HEK293T (cell line): Measurements from ENCODE around the gene ZFPM1.

Source experiments
- CTCF ChIA-PET: fragments of 350-600 bp; formaldehyde crosslinking; extraction: SDS; loops from one replicate; lab custom pipeline; 2021; ENCODE audit warnings: antibody characterized with exemption, inconsistent platforms; lab: Yijun Ruan, JAX
- POLR2A ChIA-PET: fragments of 350-600 bp; formaldehyde crosslinking; extraction: SDS; loops from one replicate; lab custom pipeline; 2020; ENCODE audit warnings: antibody characterized with exemption, inconsistent platforms; lab: Yijun Ruan, JAX
- DNase-seq: peaks from one replicate; pipeline ENCODE4 v3.0.0; 2012; ENCODE audit warnings: mixed read lengths; ENCODE audit errors: extremely low spot score
- ARNT ChIP-seq: fragments of 450-650 bp; IDR thresholded peaks from 2 replicates; pipeline ENCODE4 v1.6.1; 2017; ENCODE audit warnings: mild to moderate bottlenecking
- BHLHE40 ChIP-seq: fragments of 450-650 bp; IDR thresholded peaks from 2 replicates; pipeline ENCODE4 v1.6.1; 2016; ENCODE audit warnings: mild to moderate bottlenecking, moderate library complexity, borderline replicate concordance
- CTBP1 ChIP-seq: fragments of 450-650 bp; IDR thresholded peaks from 2 replicates; pipeline ENCODE4 v1.6.1; 2016; ENCODE audit warnings: borderline replicate concordance
- ELF4 ChIP-seq: fragments of 450-650 bp; IDR thresholded peaks from 2 replicates; pipeline ENCODE4 v1.6.1; 2017; ENCODE audit warnings: antibody characterized with exemption
- FOXA1 ChIP-seq: fragments of 450-650 bp; IDR thresholded peaks from 2 replicates; pipeline ENCODE4 v1.6.1; 2016; ENCODE audit warnings: mild to moderate bottlenecking
- FOXK2 ChIP-seq: fragments of 450-650 bp; IDR thresholded peaks from 2 replicates; pipeline ENCODE4 v1.6.1; 2016; ENCODE audit warnings: mild to moderate bottlenecking
- FOXM1 ChIP-seq: fragments of 450-650 bp; IDR thresholded peaks from 2 replicates; pipeline ENCODE4 v1.6.1; 2017; ENCODE audit warnings: mild to moderate bottlenecking, borderline replicate concordance
- HDGF ChIP-seq: fragments of 450-650 bp; IDR thresholded peaks from 2 replicates; pipeline ENCODE4 v1.6.1; 2017; ENCODE audit warnings: antibody characterized with exemption, borderline replicate concordance
- L3MBTL2 ChIP-seq: fragments of 450-650 bp; conservative IDR thresholded peaks from 2 replicates; pipeline ENCODE4 v1.6.1; 2016; ENCODE audit warnings: mild to moderate bottlenecking
- LEF1 ChIP-seq: fragments of 450-650 bp; IDR thresholded peaks from 2 replicates; pipeline ENCODE4 v1.6.1; 2017; ENCODE audit warnings: mild to moderate bottlenecking, borderline replicate concordance
- NFRKB ChIP-seq: fragments of 450-650 bp; IDR thresholded peaks from 2 replicates; pipeline ENCODE4 v1.6.1; 2016; ENCODE audit warnings: mild to moderate bottlenecking, moderate library complexity
- SP1 ChIP-seq: fragments of 450-650 bp; IDR thresholded peaks from 2 replicates; pipeline ENCODE4 v1.6.1; 2017
- SUZ12 ChIP-seq: fragments of 450-650 bp; IDR thresholded peaks from 2 replicates; pipeline ENCODE4 v1.6.1; 2016; ENCODE audit warnings: mild to moderate bottlenecking
- TARDBP ChIP-seq: fragments of 450-650 bp; IDR thresholded peaks from 2 replicates; pipeline ENCODE4 v1.6.1; 2016
- ZNF384 ChIP-seq: fragments of 450-650 bp; IDR thresholded peaks from 2 replicates; pipeline ENCODE4 v1.6.1; 2016
- TF ChIP-seq, protein P1 (sequence below): fragments of 450-650 bp; IDR thresholded peaks from 2 replicates; pipeline ENCODE4 v1.6.1; 2016

Gene ZFPM1

DNA sequence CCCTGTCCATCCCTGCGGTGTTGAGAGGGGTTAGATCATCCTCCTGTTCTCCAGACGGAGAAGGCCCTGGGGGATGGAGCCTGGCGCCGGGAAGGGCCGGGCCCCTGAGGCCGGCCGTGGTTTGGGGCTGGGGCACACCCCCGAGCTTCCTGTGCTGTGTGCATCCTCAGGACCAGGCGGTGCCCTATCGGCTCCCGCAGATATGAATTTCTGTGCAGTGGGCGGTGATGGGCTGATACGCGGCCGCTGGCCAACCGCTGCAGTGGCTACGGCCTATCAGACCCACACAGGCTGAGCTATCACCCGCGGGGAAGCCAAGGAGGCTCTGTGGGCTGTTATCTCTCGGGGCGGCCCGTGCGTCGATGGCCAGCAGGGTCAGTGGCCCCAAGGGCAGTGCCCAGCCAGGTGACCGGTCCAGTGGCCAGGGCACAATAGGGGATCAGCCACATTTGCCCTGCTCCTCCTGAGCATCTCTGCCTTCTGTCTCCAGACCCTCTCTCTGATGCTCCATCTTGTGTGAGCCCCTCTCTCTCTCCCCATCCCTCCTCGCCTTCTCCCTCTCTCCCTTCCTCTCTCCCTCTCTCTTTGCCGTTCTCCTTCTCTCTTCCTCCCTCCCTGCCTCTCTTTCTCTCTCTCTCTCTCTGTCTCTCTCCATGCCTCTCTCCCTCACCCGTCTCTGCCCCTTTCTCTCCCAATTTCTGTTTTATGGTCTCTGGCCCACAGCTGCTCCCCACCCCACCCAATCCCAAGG, 38.7 kb downstream of the ZFPM1 start:
- no peak for DNase-seq
- CTCF ChIA-PET: no interaction called here
- TF ChIP-seq ELF4 (no peak), SP1 (no peak), FOXA1 (no peak), SUZ12 (no peak)
- POLR2A ChIA-PET: no interaction called here

- DNase-seq: no peak
- TF ChIP-seq ZNF384: no peak
- TF ChIP-seq BHLHE40: no peak
- TF ChIP-seq SP1: no peak
- TF ChIP-seq SUZ12: no peak
- TF ChIP-seq, protein P1, sequence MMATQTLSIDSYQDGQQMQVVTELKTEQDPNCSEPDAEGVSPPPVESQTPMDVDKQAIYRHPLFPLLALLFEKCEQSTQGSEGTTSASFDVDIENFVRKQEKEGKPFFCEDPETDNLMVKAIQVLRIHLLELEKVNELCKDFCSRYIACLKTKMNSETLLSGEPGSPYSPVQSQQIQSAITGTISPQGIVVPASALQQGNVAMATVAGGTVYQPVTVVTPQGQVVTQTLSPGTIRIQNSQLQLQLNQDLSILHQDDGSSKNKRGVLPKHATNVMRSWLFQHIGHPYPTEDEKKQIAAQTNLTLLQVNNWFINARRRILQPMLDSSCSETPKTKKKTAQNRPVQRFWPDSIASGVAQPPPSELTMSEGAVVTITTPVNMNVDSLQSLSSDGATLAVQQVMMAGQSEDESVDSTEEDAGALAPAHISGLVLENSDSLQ: no peak
- TF ChIP-seq FOXM1: no peak
- no peak for TF ChIP-seq NFRKB
- TF ChIP-seq L3MBTL2: no peak
- no peak for TF ChIP-seq ELF4
- no peak for TF ChIP-seq LEF1
- no peak for TF ChIP-seq FOXA1
- TF ChIP-seq FOXK2: no peak
- no peak for TF ChIP-seq HDGF
- TF ChIP-seq ARNT: no peak
- TF ChIP-seq TARDBP: no peak
- TF ChIP-seq CTBP1: no peak
- ChIA-PET CTCF (interaction anchor here (0.7 kb wide), 1 partner anchor 12 kb away, joined by 3 read pairs; no protein-coding TSS in a partner anchor), POLR2A (interaction anchor here (1.2 kb wide), 1 partner anchor 76 kb away, joined by 3 read pairs; the partner anchor contains the start of gene ZC3H18)
Measured at GRCh38 chr16:88493879-88494278, 40.8 kb downstream of the ZFPM1 start.

DNA sequence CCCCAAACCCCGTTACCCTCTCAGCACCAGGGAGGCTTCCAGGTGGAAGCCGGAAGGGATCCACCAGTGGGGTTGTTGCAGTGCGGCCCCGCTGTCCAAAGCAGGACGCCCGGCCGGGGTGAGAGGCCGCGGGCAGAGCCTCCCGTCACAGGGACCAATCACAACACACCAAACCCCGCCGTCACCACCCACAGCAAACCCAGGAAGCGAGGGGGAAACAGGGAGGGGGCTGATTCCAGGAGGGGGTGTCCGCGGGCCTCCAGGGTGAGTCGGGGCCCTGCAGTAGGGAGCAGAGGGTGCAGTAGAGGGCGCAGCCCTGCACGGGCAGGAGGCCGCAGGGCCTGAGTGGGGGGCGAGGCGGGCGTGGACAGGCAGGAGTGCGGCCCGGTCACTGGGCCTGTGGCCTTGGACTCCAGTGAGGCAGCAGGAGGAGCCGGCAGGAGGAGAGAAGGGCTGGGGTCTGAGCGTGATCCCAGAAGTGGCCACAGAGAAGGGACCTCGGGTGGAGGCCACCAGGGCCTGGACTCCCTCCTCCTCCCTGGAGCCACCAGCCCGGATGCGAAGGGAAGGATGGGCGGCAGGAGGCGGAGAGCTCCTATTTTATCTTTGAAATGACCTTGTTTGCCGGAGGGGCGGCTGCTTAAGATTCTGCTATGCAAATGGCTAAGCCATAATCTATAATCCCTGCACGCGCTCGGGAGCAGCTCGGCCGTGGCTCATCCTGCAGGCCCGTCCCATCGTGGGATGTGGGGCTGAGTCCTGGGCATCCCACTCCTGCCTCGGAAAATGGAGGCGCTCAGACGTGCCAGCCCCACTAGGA, 41.5 kb downstream of the ZFPM1 start:
- POLR2A ChIA-PET: interaction anchor here (1.2 kb wide), 1 partner anchor 75 kb away, joined by 3 read pairs; the partner anchor contains the start of gene ZC3H18

DNA sequence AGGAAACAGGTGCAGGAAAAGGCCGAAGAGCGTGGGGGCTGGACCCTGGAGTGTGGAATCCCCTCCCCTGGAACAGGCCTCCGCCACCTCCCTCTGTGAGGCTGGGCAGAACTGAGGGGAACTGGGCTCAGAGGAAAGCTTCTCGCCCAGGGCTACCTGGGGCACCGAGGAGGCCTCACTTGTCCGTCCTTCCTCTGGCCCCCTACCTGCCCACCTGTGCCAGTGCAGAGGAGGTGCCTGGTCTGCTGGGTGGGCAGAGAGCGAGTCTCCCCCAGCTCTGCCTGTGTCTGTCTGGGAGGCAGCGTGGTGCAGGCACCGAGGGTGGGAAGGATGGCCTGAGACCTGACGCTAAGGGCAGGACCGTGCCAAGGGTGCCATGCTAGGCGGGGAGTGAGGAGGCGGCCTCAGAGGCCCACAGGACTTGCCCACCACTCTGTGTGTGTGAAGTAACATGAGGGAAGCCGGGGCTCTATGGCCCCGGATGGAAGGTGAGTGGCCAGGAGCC, 42.2 kb downstream of the ZFPM1 start:
- ChIA-PET CTCF (no interaction called here), POLR2A (no interaction called here)
- TF ChIP-seq LEF1 (no peak), HDGF (no peak), BHLHE40 (no peak), FOXK2 (no peak)
- no peak for DNase-seq

More for the DNA sequence above, 41.5 kb downstream of the ZFPM1 start:
- CTCF ChIA-PET: no interaction called here
- TF ChIP-seq CTBP1 (no peak), ELF4 (no peak), TARDBP (no peak), FOXA1 (no peak), L3MBTL2 (no peak), FOXM1 (no peak), ZNF384 (no peak), SUZ12 (no peak)
- no peak for DNase-seq

GRCh38 chr16:88497561-88498462, 44.7 kb downstream of the ZFPM1 start:
- no peak for DNase-seq
- ChIA-PET CTCF (no interaction called here), POLR2A (no interaction called here)
- TF ChIP-seq CTBP1: no peak
- TF ChIP-seq LEF1: no peak
- TF ChIP-seq BHLHE40: no peak
- no peak for TF ChIP-seq ELF4
- no peak for TF ChIP-seq SP1
- TF ChIP-seq ARNT: no peak
- TF ChIP-seq, protein P1: no peak
- TF ChIP-seq FOXA1: no peak
- TF ChIP-seq HDGF: no peak
- no peak for TF ChIP-seq FOXK2
- no peak for TF ChIP-seq SUZ12
- TF ChIP-seq L3MBTL2: no peak
- no peak for TF ChIP-seq ZNF384
- TF ChIP-seq NFRKB: no peak
